Mucosa of descending colon (tissue), 3 donors: Measurements from ENCODE around the gene BHLHA9. TPM values are rescaled to one million over a fixed set of nuclear protein-coding genes. Genes with fewer than 3 reads are reported as not detected.
A peak's percentile ranks its signal among the peaks of the same experiment; 100 is the strongest.

ENCODE experiments used
- ATAC-seq: fragments of 200-7000 bp; cut with Tn5 transposase; one replicate; pipeline ENCODE4 v1.9.1; 2020; ENCODE audit warnings: mild to moderate bottlenecking, moderate library complexity
- DNase-seq, 3 donors: peaks; one replicate each; pipeline ENCODE4 v3.0.0-alpha.2; 2020
- H3K36me3 ChIP-seq: fragments of 200-600 bp; one replicate; pipeline ENCODE4 v1.8.0; 2021; ENCODE audit warnings: low read depth, mild to moderate bottlenecking
- H3K4me1 ChIP-seq: fragments of 200-600 bp; one replicate; pipeline ENCODE4 v1.8.0; 2021; ENCODE audit warnings: low read depth, mild to moderate bottlenecking
- H3K4me3 ChIP-seq: fragments of 200-600 bp; one replicate; pipeline ENCODE4 v1.8.0; 2021; ENCODE audit warnings: mild to moderate bottlenecking
- H3K9me3 ChIP-seq: fragments of 200-600 bp; one replicate; pipeline ENCODE4 v1.8.0; 2021; ENCODE audit warnings: mild to moderate bottlenecking
- intact Hi-C, 2 donors: fragments of 100-400 bp; cut with DNase I in 1 of 2; cut with micrococcal nuclease in 1 of 2; formaldehyde crosslinking; loops; one replicate each; pipeline versions ENCODE4 v1.11.0 to v1.11.1; 2022; cut with DNase I, micrococcal nuclease
- total RNA-seq, 3 donors: library from RNA; stranded (reverse); fragmentation: NEBNext Ultra II Directional in 2 of 3; extraction: Animal tissue kit (Norgen Biotek cat#: 25700) in 2 of 3; gene quantifications; one replicate each; pipeline versions ENCODE4 v1.2.1 to v1.2.4, GENCODE V29; 2021 to 2023
- TF ChIP-seq, protein P1 (sequence below): fragments of 200-600 bp; IDR thresholded peaks from one replicate; pipeline ENCODE4 v1.8.0; 2022; ENCODE audit warnings: antibody characterized with exemption, mild to moderate bottlenecking
- donor health status: DM: no; HTN: no; CAD: no; lungs with moderate emphysema.
- donor health status: DM: no; HTN: no; CAD: no.
- donor health status: DM: no; HTN: yes; CAD: no.

BHLHA9 gene
- total RNA-seq, 3 donors from 2014 or later, result not detected

DNA sequence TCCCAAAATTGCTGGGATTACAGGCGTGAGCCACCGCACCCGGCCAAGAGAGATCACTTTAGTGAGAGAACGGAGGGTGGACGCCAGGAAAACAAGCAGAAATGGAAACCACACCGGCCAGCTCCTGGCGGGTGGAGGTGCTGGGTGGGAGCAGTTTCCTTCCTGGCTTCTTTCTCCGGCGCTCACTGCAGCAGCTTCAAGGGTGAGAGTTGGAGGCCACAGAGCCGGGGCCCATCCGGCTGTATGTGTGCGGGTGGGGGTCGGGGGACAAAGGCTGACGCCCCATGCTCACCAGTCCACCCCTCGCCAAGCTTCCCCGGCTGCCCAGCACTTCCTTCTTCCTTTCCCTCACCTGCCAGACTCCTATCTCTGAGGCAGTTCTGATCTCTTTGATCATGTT is 13.5 kb upstream of the BHLHA9 start:
- Histone ChIP-seq H3K9me3 (no peaks in the 10 kb centered on the region), H3K36me3 (no peaks in the 10 kb centered on the region), H3K4me1 (peaks cover 11% of the 10 kb centered on the region), H3K4me3 (no peak overlapping the region)
- intact Hi-C loops, result no loop called here
- DNase-seq (no peak), ATAC-seq (no peak)
- TF ChIP-seq, protein P1, sequence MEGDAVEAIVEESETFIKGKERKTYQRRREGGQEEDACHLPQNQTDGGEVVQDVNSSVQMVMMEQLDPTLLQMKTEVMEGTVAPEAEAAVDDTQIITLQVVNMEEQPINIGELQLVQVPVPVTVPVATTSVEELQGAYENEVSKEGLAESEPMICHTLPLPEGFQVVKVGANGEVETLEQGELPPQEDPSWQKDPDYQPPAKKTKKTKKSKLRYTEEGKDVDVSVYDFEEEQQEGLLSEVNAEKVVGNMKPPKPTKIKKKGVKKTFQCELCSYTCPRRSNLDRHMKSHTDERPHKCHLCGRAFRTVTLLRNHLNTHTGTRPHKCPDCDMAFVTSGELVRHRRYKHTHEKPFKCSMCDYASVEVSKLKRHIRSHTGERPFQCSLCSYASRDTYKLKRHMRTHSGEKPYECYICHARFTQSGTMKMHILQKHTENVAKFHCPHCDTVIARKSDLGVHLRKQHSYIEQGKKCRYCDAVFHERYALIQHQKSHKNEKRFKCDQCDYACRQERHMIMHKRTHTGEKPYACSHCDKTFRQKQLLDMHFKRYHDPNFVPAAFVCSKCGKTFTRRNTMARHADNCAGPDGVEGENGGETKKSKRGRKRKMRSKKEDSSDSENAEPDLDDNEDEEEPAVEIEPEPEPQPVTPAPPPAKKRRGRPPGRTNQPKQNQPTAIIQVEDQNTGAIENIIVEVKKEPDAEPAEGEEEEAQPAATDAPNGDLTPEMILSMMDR, result no peak

DNA sequence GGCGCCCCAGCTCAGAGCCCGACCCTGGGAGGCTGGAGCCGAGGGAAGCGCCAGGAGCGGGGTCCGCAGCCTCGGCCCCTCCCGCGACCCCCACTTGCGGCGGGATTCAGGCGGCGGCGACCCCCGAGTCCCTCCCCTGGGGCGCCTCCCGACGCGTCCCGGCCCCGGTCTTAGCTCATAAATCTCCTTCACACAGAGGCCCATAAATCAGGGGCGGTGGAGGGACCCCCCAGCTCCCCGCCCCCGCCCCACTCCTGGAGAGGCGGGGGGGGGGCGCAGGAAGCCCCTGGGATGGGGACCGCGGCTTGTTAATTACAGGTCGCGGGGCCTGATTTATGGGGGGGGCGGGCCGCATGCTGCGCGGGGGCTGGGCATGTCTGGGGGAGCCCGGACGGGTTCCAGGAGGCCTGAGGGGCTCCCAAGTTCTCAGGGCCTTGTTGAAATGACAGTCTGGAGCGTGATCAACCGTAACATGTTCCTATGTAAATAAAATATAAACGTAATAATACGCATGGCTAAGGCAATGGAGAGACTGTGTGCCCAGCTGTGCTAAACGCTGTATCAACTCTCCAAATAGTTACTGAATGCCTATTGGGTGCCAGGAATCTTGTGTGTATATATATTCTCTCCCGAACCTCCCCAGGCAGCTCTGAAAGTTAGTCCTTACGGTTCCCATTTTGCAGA is 10.0 kb upstream of the BHLHA9 start:
- ATAC-seq, result no peak
- no peak overlapping the region for H3K4me3 ChIP-seq
- no peaks in the 10 kb centered on the region for H3K9me3 ChIP-seq
- intact Hi-C loops, result no loop called here
- DNase-seq, result no peak
- peaks cover 11% of the 10 kb centered on the region for H3K4me1 ChIP-seq
- TF ChIP-seq, protein P1, result no peak
- no peaks in the 10 kb centered on the region for H3K36me3 ChIP-seq

DNA sequence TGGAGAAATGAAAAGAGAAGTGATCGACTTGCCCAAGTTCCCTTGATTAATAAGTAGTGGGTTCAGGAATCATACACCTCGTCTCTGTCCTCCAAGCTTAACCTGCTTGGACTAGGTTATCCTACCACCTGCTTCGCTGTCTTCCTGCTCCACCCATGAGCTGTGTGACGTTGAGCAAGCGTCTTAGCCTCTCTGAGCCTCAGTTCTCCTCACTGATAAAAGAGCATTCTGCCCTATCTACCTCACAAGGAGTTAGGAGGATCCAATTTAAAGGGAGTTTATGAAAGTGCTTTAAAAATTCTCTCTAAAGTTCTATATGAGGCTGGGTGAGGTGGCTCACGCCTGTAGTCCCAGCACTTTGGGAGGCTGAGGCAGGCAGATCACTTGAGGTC is 9.5 kb upstream of the BHLHA9 start:
- intact Hi-C loops, result no loop called here
- ATAC-seq (no peak), DNase-seq (no peak)
- Histone ChIP-seq H3K36me3 (no peaks in the 10 kb centered on the region), H3K9me3 (no peaks in the 10 kb centered on the region), H3K4me1 (peaks cover 11% of the 10 kb centered on the region), H3K4me3 (no peak overlapping the region)
- TF ChIP-seq, protein P1, result no peak

DNA sequence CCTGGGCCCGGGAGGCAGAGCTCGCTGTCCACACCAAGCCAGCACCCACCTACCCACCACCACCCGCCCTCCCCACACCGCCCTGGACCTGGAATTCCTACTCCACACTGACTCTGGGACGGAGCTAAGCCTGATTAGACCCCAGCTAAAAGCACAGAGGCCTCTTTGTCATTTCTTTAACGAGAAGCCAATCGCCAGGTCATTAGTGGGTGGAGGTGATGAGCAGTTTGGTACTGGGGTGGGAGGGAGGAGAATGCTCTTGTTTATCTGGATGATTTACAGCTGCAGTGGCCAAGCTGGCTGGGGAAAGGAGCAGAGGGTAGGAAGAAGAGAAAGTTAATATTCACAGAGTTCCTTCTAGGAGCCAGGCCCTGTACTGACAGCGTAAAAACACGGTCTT is 6.0 kb upstream of the BHLHA9 start:
- ATAC-seq, result no peak
- Histone ChIP-seq H3K36me3 (no peaks in the 10 kb centered on the region), H3K9me3 (no peaks in the 10 kb centered on the region), H3K4me3 (no peak overlapping the region), H3K4me1 (peaks cover 11% of the 10 kb centered on the region)
- TF ChIP-seq, protein P1, result no peak
- no peak for DNase-seq
- intact Hi-C loops, result no loop called here

DNA sequence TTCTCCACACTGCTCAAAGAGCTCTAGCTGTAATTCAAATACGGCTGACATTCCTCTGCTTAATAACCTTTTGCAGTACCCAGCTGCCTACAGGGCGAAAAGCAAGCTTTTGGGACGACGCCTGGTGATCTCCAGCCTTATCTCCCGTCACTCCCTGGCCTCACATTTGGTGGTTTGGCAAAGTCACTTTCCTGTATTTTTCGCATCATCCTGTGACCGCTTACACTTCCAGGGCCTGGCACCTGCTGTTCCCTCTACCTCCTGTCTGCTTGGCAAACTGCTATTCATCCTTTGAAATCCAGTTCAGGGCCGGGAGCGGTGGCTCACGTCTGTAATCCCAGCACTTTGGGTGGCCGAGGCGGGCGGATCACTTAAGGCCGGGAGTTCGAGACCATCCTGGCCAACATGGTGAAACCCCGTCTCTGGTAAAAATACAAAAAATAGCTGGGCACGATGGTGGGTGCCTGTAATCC is 2.7 kb upstream of the BHLHA9 start:
- intact Hi-C loops, result no loop called here
- DNase-seq (peak in 1 of 3 donors; percentile 22), ATAC-seq (peak; percentile 6)
- H3K4me1 ChIP-seq, result peaks cover 4% of the 10 kb centered on the region
- H3K36me3 ChIP-seq, result no peaks in the 10 kb centered on the region
- TF ChIP-seq, protein P1, result no peak
- no peaks in the 10 kb centered on the region for H3K9me3 ChIP-seq
- peak overlapping the region; percentile 46 for H3K4me3 ChIP-seq
